A172 (cell line): ENCODE data around the gene PPL. TPM values are rescaled to one million over a fixed set of nuclear protein-coding genes. Genes with fewer than 3 reads are reported as not detected.
A peak's percentile ranks its signal among the peaks of the same experiment; 100 is the strongest.
"Not testable (repeated sequence)": the region's sequence is repeated elsewhere in the genome, so short reads cannot be mapped to it uniquely, and the experiment has no call there.

ENCODE experiments used
- DNase-seq: peaks from one replicate; pipeline ENCODE4 v3.0.0-alpha.2; 2015; ENCODE audit warnings: low spot score
- total RNA-seq: library from RNA; depleted of rRNA; stranded (reverse); fragments of >200 nt; shearing (Covaris generic); gene quantifications from 2 replicates; pipeline ENCODE4 v1.2.3, GENCODE V29; 2014

PPL gene
- total RNA-seq, 1 experiment from 2014 or later = 0.81 TPM

- no peak for DNase-seq
These were observed 23.6 kb upstream of the PPL start for GRCh38 chr16:4960579-4960978.

- DNase-seq = no peak
These were observed 21.8 kb upstream of the PPL start for GRCh38 chr16:4958510-4959438.

DNA sequence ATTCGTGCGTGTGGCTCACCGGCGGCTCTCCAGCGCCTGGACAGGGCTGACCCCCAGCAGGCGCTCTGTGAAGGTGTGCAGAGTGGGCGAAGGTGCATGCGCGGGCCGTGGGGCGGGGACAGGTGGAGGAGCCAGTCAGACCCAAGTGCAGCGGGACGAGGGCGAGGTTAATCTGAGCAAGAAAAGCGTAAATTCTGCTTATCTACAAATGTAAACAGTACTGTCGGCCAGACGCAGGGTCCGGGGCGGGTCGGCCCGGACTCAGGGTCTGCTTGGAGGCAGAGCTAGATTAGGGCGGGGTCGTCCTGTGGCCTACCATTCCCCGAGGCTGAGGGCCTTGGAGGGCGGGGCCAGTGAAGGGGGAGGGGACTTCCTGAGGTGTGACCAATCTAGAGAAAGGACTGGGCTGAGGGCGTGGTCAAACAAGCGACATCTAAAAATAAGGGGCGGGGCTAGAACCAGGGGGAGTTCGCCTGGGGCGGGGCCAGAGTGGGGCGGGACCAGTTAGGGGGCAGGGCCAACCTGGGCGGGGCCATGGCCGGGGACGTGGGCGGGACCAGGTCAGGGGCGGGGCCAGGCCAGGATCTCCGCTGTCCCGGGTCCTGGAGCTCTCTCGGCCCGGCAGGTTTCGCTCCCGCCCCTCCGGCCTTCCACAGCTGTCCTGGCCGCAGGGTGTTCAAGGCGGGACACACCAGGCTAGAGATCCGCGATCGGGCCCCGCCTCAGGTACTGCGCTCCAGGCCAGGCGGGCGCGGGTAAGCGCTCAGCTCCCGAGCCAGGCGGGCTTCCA, 21.0 kb upstream of the PPL start, which contains the start of gene SEC14L5:
SEC14L5 (plus strand) TSS at position 611 of the 790 bp plus-strand sequence. CDS start 994 bp downstream, outside the sequence.
- DNase-seq = peak; percentile 97

DNA sequence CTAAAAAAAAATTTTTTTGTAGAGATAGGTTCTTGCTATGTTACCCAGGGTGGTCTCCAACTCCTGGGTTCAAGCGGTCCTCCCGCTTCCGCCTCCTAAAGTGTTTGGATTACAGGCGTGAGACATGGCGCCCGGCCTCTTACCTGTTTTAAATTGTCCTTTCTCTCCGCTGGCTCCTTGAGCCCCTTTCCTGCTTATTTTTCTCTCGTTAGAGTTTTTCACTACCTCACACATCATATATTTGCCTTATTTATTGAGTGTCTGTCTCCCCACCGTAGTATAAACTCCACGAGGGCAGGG, 20.4 kb upstream of the PPL start:
- no peak for DNase-seq

GRCh38 chr16:4954714-4955113, 17.8 kb upstream of the PPL start:
- DNase-seq = no peak

DNA sequence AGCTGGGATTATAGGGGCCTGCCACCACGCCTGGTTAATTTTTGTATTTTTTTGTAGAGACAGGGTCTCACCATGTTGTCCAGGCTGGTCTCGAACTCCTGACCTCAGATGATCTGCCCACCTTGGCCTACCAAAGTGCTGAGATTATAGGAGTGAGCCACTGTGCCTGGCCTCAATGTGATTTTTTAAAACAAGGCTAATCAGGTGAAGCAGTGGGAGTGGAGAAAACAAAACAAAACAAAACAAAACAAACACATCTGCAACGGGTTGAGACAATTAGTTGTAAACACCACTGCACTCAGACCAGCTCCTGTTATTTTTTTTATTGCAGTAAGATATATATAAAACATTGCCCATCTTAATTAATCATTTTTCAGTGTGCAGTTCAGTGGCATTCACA, 14.6 kb upstream of the PPL start:
- DNase-seq = not testable (repeated sequence)

DNA sequence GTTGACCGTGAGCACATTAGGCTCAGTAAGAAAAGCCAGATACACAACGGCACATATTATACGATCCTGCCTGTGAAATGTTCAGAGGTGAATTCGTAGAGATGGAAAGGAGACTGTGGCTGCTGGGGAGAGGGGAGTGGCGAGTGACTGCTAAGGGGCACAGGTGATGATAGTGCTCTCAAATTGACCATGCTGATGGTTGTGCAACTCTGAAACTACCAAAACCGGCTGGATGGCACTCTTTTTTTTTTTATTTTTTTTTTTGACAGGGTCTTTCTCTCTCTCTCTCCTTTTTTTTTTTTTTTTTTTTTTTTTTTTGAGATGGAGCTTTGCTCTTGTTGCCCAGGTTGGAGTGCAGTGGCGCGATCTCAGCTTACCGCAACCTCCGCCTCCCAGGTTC, 13.0 kb upstream of the PPL start:
- DNase-seq = no peak

DNA sequence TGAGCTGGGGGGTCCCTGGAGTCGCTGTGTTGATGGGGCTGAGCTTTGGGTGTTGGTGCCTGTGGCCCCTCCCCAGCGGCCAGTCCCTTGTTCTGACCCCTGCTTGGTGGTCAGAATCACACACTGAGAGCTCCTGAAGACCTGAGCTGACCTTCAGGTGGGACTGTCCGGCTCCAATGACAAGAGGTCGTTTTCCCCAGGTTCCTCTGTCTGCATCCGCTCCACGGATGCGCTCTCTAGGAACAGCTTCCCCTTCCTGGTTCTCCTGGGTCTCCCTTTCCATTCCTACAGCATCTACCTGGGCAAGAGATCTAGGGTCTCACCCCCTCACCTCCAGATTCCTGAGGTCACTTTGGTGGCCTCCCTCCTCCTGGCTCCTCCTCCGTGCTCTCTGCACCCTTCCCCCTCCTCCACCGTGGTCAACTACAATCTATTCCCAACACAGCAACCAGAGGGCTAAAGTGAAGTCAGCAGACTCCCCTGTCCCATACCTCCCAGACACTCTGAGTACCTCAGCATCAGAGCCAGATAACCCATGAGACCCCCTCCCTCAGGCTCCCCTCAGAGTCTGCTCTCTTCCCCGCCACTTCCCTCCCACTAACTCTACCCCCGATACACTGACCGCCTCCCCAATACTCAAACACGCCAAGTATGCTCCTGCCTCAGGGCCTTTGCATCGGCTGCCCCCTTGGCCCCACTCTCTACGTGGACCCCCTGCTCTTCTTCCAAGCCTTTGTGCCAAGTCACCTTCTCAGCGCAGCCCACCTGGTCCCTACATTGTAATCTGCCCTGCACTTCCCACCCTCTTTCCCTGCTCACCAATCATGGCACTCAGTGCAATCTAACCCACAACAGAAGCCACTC, 12.2 kb upstream of the PPL start:
- DNase-seq = no peak

DNA sequence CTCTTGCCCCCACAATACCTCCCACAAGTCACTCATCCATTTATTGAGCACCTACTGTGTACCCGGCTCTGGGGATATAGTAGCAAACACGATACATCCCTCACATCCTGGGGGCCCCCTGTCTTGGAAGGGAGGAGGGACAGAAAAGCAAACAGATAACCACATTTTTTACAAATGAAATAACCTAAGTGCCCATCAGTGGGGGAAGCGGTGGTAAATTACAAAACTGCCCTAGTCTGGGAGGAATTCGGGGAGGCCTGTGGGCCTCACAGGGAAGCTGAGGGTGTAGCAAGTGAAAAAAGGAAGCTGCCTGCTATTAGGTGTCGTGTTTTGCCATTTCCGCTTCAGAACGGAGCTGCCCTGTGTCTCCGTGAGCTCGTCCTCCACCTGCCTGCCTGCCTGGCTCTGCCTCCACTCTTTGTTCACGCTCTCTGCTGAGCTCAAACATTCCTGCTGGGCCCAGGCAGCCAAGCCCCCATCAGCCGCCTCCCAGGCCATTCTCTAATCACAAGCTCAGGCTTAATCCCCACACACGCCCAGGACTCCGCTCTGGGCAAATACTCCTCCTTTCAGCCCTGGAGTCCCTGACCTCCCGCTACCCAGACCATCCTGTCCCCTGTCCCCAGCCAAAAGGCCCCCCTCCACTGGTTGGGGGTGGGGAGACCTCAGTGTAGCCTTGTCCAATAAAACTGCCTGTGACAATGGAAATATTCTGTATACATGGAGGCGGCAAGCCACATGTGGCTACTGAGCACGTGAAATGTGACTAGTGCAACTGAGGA, 11.0 kb upstream of the PPL start:
- peak; percentile 25 for DNase-seq

- DNase-seq = no peak
These were observed 10.0 kb upstream of the PPL start for GRCh38 chr16:4946917-4947316.

DNA sequence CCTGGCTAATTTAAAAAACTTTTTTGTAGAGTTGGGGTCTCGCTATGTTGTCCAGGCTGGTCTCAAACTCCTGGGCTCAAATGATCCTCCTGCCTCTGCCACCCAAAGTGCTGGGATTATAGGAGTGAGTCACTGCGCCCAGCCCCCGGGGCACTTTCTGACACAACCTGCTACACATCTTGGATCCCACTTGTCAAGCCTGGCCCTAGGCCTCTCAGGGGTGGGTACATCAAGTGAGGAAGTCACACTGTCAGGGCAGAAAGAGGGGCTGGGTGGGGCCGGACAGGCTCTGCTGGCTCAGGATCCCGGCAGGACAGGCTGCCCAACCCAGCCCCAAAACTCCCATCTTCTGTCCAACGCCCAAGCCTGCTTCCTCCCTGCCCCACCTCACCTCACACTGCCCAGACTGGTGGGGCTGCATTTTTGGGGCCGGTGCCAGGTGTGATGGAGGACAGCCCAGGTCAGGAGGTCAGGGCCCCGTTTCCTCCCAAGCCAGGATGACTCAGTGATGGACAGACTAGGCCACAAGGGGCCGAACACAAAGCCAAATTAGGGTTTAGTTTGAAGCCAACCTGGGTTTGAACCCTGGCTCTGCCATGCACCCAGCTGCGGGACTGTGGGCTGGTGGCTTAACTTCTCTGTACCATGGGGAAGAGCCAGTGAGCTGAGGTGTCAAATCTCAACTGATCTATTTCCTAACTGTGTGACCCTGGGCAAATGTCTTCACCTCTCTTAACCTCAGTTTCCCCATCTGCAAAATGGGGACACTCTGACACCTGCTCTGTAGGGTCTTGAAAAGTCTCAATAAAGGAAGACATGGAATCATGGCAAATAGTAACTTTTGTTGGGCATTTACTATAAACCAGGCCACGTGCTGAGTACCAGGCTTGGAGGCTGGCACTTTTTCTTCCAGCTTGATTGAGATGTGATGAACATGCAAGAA, 8.9 kb upstream of the PPL start:
- DNase-seq = peak; percentile 97

DNA sequence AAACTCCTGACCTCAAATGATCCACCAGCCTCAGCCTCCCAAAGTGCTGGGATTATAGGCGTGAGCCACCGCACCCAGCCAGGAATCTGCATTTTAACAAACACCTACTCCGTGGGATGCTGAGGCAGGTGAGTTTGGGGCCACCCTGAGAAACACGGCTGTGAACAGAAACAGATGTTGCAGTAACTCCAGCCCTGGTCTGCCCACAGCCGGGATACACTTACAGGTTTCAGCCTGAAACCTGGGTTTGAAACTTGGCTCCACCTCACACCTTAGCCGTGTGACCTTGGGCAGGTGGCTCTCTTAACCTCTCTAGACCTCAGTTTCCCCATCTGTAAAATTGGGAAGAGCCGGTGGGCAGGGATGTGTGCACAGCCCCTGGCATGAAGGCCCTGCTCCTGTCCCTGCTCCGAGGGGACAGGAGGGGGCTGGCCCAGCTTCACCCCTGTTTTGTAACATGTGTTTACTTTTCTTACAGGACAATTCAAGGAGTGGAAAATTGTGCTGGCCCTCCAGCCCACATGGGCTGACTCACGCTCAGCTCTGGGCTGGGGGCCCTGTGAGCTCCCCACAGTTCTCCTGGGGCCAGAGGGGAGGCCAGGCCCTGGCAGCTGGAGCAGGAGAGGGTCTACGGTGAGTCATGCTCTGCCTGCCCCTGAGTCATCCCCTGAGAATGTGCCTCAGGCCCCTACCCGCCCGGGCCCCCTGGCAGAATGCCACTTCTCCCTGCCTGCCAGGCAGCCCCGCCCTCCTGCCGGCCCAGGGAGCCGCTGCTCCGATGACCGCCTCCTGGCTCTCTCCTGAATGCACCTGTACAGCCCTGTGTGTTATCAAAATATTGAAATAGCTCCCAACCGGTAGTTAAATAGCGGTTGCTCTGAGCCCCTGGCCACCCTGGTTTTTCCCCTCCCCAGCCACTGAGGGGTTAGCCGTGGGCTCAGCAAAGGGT, 7.7 kb upstream of the PPL start:
- DNase-seq = peak; percentile 99

GRCh38 chr16:4942481-4942880, 5.5 kb upstream of the PPL start:
- DNase-seq = no peak

DNA sequence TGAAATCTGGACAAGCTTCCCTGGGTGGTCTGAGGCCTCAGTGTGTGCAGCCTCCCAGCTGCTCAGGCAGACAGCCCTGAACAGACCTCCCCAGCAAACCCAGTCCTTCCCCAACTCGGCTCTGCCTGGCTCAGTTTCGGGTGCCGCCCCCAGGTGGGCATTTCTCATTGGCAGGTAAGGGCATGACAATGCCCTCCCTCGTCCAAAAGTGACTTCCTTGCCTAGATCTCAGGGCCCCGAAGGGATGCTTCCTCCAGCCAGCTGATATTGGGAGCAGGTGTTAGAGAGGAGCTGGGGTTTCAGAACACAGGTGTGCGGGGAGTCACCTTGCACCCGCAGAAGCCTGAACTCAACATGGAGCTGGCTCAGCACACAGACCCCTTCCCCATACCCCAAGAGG, 3.8 kb upstream of the PPL start:
- DNase-seq = no peak

- no peak for DNase-seq
These were observed 1.7 kb upstream of the PPL start for GRCh38 chr16:4938683-4939030.

DNA sequence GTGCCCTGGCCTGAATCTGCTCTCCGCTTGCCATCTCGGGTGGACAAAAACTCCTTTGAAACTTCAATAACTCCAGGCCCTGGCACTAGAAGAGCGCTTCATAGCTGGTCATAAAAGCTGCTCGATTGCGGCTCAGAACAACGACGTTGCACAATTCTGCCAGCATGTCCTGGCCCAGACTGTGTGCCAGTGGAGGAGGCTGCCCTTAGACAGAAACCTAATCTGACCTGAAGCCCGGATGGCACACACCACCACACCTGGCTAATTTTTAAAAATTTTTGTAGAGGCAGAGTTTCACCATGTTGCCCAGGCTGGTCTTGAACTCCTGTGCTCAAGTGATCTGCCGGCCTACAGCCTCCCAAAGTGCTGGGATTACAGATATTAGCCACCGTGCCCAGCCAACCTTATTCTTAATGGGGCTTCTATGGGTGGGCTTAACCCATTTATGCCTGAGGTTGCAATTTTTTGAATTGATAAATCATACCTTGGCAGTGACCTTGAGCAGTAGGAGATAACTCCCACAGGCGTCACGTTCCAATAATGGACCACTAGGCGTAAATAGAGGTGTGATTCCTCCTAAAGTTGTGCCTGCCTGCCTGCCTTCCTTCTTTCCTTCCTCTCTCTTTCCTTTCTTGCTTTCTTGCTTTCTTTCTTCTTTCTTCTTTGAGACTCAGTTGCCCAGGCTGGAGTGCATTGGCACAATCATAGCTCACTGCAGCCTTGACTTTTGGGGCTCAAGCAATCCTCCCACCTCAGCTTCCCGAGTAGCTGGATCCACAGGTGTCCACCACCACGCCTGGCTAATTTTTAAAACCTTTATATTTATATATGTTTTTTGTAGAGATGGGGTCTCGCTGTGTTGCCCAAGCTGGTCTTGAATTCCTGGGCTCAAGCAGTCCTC, 1.1 kb upstream of the PPL start:
- DNase-seq = no peak

GRCh38 chr16:4936181-4936990, 562 bp downstream of the PPL start:
- no peak for DNase-seq
